Kidney (tissue), 14 donors: Measurements from ENCODE around the gene MAGI1. TPM values are rescaled to one million over a fixed set of nuclear protein-coding genes. Genes with fewer than 3 reads are reported as not detected.
A peak's percentile ranks its signal among the peaks of the same experiment; 100 is the strongest.

Source experiments
- DNase-seq, 5 donors: peaks; one replicate each; pipeline ENCODE4 v3.0.0-alpha.2; 2013 to 2020
- FAIRE-seq: peaks from 2 replicates; lab custom pipeline; 2012; peaks lifted over from hg19 to GRCh38; lab: Jason Lieb, UNC
- H3K27ac ChIP-seq, 2 donors: one replicate each; pipeline ENCODE4 v1.7.0; 2013; ENCODE audit warnings: low read depth in 2 of 2, low read length in 2 of 2, inconsistent platforms in 1 of 2
- H3K27me3 ChIP-seq: one replicate; pipeline ENCODE4 v1.7.1; 2013; ENCODE audit warnings: low read length, inconsistent platforms; ENCODE audit not compliant: control insufficient read depth, insufficient read depth
- H3K36me3 ChIP-seq, 3 donors: one replicate each; pipeline versions ENCODE4 v1.7.0 to v1.7.1; 2013; ENCODE audit warnings: low read length in 3 of 3, control low read depth in 1 of 3, inconsistent platforms in 1 of 3; ENCODE audit not compliant: insufficient read depth in 3 of 3, control insufficient read depth in 2 of 3
- H3K4me1 ChIP-seq, 3 donors: one replicate each; pipeline versions ENCODE4 v1.7.0 to v1.7.1; 2013; ENCODE audit warnings: low read length in 3 of 3, inconsistent platforms in 1 of 3, low read depth in 1 of 3; ENCODE audit not compliant: control insufficient read depth in 2 of 3, insufficient read depth in 2 of 3
- H3K4me3 ChIP-seq, 3 donors: one replicate each; pipeline versions ENCODE4 v1.7.0 to v1.8.1; 2013; ENCODE audit warnings: low read length in 3 of 3, control low read depth in 1 of 3, inconsistent platforms in 1 of 3
- H3K9ac ChIP-seq, 3 donors: one replicate each; pipeline versions ENCODE4 v1.7.0 to v1.7.1; 2013; ENCODE audit warnings: low read length in 3 of 3, control low read depth in 1 of 3, inconsistent platforms in 1 of 3
- H3K9me3 ChIP-seq, 3 donors: one replicate each; pipeline versions ENCODE4 v1.7.0 to v1.7.1; 2013; ENCODE audit warnings: low read length in 3 of 3, control low read depth in 1 of 3, inconsistent platforms in 1 of 3; ENCODE audit not compliant: control insufficient read depth in 2 of 3, insufficient read depth in 1 of 3
- intact Hi-C: fragments of 100-400 bp; cut with DNase I; formaldehyde crosslinking; loops from one replicate; pipeline ENCODE4 v1.11.1; 2022
- polyA plus RNA-seq: library from polyadenylated mRNA; stranded (reverse); fragments of 350-450 nt; fragmentation: Illumina TruSeq; extraction: RNeasy Lipid Tissue Mini Kit (QIAGEN cat#74804); gene quantifications from one replicate; pipeline ENCODE4 v1.2.3, GENCODE V29; 2014; ENCODE audit warnings: low read depth, low replicate concordance; ENCODE audit not compliant: insufficient read depth
- total RNA-seq: library from RNA; stranded (reverse); fragmentation: NEBNext Ultra II Directional; extraction: Animal tissue kit (Norgen Biotek cat#: 25700); gene quantifications from one replicate; pipeline ENCODE4 v1.2.1, GENCODE V29; 2021
- TF ChIP-seq, protein P1 (sequence below): IDR thresholded peaks from 3 replicates; pipeline ENCODE4 v1.5.1; 2012; ENCODE audit warnings: mild to moderate bottlenecking, moderate library complexity, borderline replicate concordance; ENCODE audit not compliant: insufficient read depth; ENCODE audit errors: extremely low read depth
- donor health status: control.
- donor health status: control.
- donor health status: control.
- donor health status: control.
- donor health status: control.
- donor health status: DM: yes; HTN: yes; CAD: no.
- donor health status: Normal renal cell carcinoma (clear cell type).

MAGI1 gene
- total and polyA plus RNA-seq, 2 donors from 2014 or later = 8.2 to 42.8 TPM

- H3K4me1 ChIP-seq = peaks cover 0 to 9% (median 6%) of the 10 kb centered on the region in 3 donors
- H3K9ac ChIP-seq = no peak overlapping the region
- H3K4me3 ChIP-seq = no peak overlapping the region
- intact Hi-C loops = no loop called here
- no peaks in the 10 kb centered on the region for H3K27me3 ChIP-seq
- no peaks in the 10 kb centered on the region for H3K9me3 ChIP-seq
- FAIRE-seq (no peak), DNase-seq (no peak)
- H3K27ac ChIP-seq = no peak overlapping the region
- H3K36me3 ChIP-seq = no peaks in the 10 kb centered on the region
- TF ChIP-seq, protein P1, sequence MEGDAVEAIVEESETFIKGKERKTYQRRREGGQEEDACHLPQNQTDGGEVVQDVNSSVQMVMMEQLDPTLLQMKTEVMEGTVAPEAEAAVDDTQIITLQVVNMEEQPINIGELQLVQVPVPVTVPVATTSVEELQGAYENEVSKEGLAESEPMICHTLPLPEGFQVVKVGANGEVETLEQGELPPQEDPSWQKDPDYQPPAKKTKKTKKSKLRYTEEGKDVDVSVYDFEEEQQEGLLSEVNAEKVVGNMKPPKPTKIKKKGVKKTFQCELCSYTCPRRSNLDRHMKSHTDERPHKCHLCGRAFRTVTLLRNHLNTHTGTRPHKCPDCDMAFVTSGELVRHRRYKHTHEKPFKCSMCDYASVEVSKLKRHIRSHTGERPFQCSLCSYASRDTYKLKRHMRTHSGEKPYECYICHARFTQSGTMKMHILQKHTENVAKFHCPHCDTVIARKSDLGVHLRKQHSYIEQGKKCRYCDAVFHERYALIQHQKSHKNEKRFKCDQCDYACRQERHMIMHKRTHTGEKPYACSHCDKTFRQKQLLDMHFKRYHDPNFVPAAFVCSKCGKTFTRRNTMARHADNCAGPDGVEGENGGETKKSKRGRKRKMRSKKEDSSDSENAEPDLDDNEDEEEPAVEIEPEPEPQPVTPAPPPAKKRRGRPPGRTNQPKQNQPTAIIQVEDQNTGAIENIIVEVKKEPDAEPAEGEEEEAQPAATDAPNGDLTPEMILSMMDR = no peak
These were observed 15.5 kb downstream of the MAGI1 start for GRCh38 chr3:66023229-66023628.

- Histone ChIP-seq H3K27me3 (no peaks in the 10 kb centered on the region), H3K36me3 (no peaks in the 10 kb centered on the region), H3K9ac (peak overlapping the region in 1 of 3 donors; percentile 31), H3K4me3 (no peak overlapping the region), H3K9me3 (no peaks in the 10 kb centered on the region), H3K27ac (peak overlapping the region in 1 of 2 donors; percentile 53), H3K4me1 (peaks cover 0 to 11% (median 9%) of the 10 kb centered on the region in 3 donors)
- DNase-seq (no peak), FAIRE-seq (no peak)
- intact Hi-C loops = no loop called here
- TF ChIP-seq, protein P1 = no peak
These were observed 17.0 kb downstream of the MAGI1 start for GRCh38 chr3:66021731-66022131.

DNA sequence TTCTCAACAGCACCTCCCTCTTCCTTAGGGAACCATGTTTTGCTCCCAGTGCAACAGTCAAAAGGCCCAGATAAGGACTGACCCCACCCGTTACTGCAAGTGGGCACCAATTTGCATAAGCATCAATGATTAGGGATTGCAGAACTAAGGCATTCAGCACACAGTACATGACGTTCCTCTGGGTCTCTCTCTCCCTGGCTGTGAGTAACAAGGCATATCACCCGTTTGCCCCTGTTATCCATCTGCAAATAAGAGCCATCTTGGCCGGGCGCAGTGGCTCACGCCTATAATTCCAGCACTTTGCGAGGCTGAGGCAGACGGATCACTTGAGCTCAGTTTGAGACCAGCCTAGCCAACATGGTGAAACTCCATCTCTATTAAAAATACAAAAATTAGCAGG, 18.8 kb downstream of the MAGI1 start:
- Histone ChIP-seq H3K9me3 (no peaks in the 10 kb centered on the region), H3K27ac (no peak overlapping the region), H3K4me1 (peaks cover 0 to 14% (median 9%) of the 10 kb centered on the region in 3 donors), H3K36me3 (no peaks in the 10 kb centered on the region), H3K4me3 (no peak overlapping the region), H3K27me3 (no peaks in the 10 kb centered on the region), H3K9ac (no peak overlapping the region)
- DNase-seq (no peak), FAIRE-seq (no peak)
- intact Hi-C loops = no loop called here
- TF ChIP-seq, protein P1 = no peak
